Measurements from ENCODE around the gene TAF9.
A peak's percentile ranks its signal among the peaks of the same experiment; 100 is the strongest.

Gene TAF9

DNA sequence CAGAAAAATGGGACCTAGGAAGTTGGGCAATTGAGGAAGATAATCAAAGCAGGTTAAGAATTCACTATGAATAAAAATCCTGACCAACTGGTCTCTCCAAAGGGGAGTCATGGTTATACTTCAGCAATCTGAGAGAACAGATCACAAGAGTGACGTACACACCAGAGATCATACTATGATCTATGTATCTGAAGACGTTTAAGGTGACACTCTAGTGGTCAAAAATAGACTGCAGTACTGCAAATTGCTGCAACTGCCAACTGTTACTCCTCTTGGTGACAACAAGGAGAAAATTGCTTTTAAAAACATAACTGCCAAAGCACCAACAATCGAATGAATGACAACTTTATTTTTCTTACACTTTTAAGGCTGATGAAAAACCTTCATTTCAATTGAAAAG is 4.9 kb downstream of the TAF9 start:
- TF ChIP-seq ZFX (IDR thresholded peaks at IDR 0.05) = no peak
- TF ChIP-seq, protein P1, sequence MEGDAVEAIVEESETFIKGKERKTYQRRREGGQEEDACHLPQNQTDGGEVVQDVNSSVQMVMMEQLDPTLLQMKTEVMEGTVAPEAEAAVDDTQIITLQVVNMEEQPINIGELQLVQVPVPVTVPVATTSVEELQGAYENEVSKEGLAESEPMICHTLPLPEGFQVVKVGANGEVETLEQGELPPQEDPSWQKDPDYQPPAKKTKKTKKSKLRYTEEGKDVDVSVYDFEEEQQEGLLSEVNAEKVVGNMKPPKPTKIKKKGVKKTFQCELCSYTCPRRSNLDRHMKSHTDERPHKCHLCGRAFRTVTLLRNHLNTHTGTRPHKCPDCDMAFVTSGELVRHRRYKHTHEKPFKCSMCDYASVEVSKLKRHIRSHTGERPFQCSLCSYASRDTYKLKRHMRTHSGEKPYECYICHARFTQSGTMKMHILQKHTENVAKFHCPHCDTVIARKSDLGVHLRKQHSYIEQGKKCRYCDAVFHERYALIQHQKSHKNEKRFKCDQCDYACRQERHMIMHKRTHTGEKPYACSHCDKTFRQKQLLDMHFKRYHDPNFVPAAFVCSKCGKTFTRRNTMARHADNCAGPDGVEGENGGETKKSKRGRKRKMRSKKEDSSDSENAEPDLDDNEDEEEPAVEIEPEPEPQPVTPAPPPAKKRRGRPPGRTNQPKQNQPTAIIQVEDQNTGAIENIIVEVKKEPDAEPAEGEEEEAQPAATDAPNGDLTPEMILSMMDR (conservative IDR thresholded peaks at IDR 0.05) = peak; percentile 60
- no peak overlapping the region for H3K27ac ChIP-seq

DNA sequence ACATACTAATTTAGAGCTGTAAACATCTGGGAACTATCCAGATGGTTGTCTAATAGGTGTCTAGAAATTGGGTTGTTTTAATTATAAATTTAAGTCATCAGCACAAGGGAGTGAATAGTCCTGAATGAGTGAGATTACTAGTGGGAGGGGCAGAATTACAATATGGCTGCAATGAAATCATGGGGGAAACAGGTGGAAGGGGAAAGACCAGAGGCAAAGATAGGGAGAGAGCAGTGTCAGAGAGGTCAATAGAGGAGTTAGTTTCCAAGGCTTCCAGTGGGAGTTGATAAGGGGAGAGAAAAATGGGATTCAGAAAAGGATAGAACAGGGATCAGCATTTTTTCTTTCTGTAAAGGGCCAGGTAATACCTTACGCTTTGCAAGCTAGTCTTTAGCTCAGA is 8.9 kb downstream of the TAF9 start:
- no peak overlapping the region for H3K27ac ChIP-seq
- TF ChIP-seq, protein P1 (conservative IDR thresholded peaks at IDR 0.05) = no peak
- no peak for TF ChIP-seq ZFX (IDR thresholded peaks at IDR 0.05)

DNA sequence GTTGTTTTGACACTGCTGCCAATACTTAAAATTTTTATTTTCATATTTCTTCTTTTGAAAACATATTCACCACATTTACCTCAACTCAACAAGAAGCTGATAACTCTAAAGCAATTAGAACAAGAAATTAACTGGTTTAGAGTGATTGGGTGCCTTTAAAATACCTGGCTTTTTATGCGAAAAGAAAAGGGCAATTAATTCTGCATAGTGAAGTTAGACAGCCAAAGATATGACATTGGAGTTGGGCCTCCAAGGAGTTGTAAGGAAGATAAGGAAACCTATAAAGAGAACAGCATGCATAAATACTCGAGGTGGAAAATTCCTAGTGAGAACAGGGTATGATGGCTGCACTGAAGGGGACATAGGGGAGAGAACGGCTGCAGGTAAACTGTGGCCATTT is 9.6 kb downstream of the TAF9 start:
- no peak overlapping the region for H3K27ac ChIP-seq

DNA sequence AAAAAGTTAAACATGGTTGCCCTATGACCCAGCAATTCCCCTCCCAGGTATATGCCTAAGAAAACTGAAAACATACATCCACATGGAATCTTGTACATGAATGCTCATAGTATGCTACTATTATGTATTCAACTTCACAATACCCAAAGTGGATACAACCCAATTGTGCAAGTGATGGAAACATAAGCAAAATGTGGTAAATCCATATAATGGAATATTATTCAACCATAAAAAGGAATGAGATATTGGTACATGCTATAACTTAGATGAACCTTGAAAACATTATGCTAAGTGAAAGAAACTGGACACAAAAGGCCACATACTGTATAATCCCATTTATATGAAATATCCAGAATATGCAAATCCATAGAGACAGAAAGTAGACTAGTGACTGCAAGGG is 18.7 kb downstream of the TAF9 start:
- no peak overlapping the region for H3K27ac ChIP-seq
- TF ChIP-seq, protein P1 (conservative IDR thresholded peaks at IDR 0.05) = no peak
- no peak for TF ChIP-seq ZFX (IDR thresholded peaks at IDR 0.05)

More for the DNA sequence above, 9.6 kb downstream of the TAF9 start:
- TF ChIP-seq, protein P1 (conservative IDR thresholded peaks at IDR 0.05) = no peak
- no peak for TF ChIP-seq ZFX (IDR thresholded peaks at IDR 0.05)

DNA sequence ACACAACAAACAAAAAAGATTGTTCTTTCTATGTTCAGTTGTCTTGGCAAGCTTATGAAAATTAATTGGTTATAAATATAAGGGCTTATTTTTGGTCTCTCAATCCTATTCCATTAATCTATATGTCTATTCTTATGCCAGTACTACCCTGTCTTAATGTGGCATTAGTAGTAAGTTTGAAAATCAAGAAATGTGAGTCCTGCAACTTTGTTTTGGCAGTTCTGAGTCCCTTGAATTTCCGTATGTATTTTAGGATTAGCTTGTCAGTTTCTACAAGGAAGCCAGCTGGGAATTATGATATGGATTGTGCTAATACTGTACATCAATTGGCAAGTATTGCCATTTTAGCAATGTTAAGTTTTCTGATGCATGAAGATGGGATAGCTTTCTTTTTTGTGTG is 26.2 kb downstream of the TAF9 start:
- peak overlapping the region; percentile 49 for H3K27ac ChIP-seq

DNA sequence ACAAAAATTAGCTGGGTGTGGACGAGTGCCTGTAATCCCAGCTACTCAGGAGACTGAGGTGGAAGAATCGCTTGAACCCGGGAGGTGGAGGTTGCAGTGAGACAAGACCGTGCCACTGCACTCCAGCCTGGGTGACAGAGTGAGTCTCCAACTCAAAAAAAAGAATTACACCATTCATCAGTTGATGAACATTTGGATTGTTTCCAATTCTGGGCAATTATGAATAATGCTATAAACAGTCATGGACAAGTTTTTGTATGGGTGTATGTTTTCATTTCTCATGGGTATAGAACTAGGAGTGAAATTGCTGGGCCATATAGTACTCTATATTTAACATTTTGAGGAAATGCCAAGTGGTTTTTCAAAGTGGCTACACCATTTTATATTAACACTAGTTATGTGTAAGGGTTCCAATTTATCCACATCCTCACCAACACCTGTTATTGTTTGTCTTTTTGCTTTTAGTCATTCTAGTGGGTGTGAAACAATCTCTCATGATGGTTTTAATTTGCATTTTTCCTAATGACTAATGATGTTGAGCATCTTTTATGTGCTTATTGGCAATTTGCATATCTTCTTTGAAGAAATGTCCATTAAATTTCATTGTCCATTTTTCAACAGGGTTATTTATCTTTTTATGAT is 27.7 kb downstream of the TAF9 start:
- no peak for TF ChIP-seq ZFX (IDR thresholded peaks at IDR 0.05)
- TF ChIP-seq, protein P1 (conservative IDR thresholded peaks at IDR 0.05) = no peak
- no peak overlapping the region for H3K27ac ChIP-seq

More for the DNA sequence above, 26.2 kb downstream of the TAF9 start:
- no peak for TF ChIP-seq ZFX (IDR thresholded peaks at IDR 0.05)
- TF ChIP-seq, protein P1 (conservative IDR thresholded peaks at IDR 0.05) = no peak

DNA sequence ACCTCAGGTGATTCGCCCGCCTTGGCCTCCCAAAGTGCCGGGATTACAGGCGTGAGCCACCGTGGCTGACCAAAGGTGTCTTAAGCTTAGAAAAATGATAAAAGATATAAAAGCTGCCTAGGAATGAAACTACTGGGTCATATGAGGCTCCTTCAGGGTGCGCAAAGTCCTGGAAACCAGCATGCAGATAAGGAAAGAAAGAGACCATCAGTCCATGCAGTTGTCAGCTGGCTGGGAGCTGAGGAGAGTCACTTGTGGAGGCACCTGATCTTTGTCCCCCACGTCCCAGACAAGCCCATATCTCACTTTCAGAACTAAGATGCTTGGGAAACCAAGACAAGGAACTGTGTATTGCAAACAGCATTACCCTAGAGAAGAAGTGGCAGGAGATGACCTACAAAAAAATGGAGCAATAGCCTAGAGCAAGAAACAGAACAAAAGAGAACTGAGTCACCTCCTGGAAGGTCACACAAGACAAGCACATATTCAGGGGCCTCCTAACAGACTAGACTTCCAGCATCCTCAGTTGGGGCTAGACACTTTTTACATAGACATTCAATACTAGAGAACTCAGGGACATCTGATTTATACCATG is 33.9 kb downstream of the TAF9 start:
- no peak overlapping the region for H3K27ac ChIP-seq
- TF ChIP-seq ZFX (IDR thresholded peaks at IDR 0.05) = no peak
- TF ChIP-seq, protein P1 (conservative IDR thresholded peaks at IDR 0.05) = no peak
